Thoracic aorta (tissue), 2 donors: ENCODE data around the gene UBASH3B. TPM values are rescaled to one million over a fixed set of nuclear protein-coding genes. Genes with fewer than 3 reads are reported as not detected.

Experiments used
- ATAC-seq: fragments of 150-250 bp; one replicate; pipeline ENCODE4 v1.8.0; 2017; ENCODE audit warnings: low read depth; ENCODE audit not compliant: insufficient number of reproducible peaks, low FRiP score
- DNase-seq: peaks from one replicate; pipeline ENCODE4 v3.0.0-alpha.2; 2020; ENCODE audit warnings: low spot score
- H3K27ac ChIP-seq, 2 donors: fragments of 200-600 bp; sonication (generic); 1 replicate in 1 of 2; 2 replicates in 1 of 2; pipeline ENCODE4 v1.5.1; 2016; ENCODE audit warnings: mild to moderate bottlenecking in 2 of 2, moderate library complexity in 2 of 2
- H3K27me3 ChIP-seq: fragments of 200-600 bp; sonication (generic); replicated peaks from 2 replicates; pipeline ENCODE4 v1.6.0; 2016; ENCODE audit warnings: mild to moderate bottlenecking; ENCODE audit not compliant: insufficient read depth
- H3K36me3 ChIP-seq: fragments of 200-600 bp; sonication (generic); one replicate; pipeline ENCODE4 v1.5.1; 2016
- H3K4me1 ChIP-seq, 2 donors: fragments of 200-600 bp; sonication (generic); 1 replicate in 1 of 2; 2 replicates in 1 of 2; pipeline versions ENCODE4 v1.5.1 to v1.6.0; 2016; ENCODE audit warnings: low read depth in 2 of 2, mild to moderate bottlenecking in 1 of 2; ENCODE audit not compliant: control insufficient read depth in 1 of 2
- H3K4me3 ChIP-seq: fragments of 200-600 bp; sonication (generic); 2 replicates; pipeline ENCODE4 v1.5.1; 2016; ENCODE audit warnings: mild to moderate bottlenecking
- H3K9me3 ChIP-seq: fragments of 200-600 bp; sonication (generic); 2 replicates; pipeline ENCODE4 v1.5.1; 2016
- CTCF ChIP-seq: fragments of 200-600 bp; sonication (generic); IDR thresholded peaks from one replicate; pipeline ENCODE4 v1.5.1; 2019; ENCODE audit warnings: antibody characterized with exemption
- total RNA-seq, 2 donors: library from RNA; depleted of rRNA; stranded (reverse); fragments of >200 nt; gene quantifications; one replicate each; pipeline versions ENCODE4 v1.1.0 to v1.2.3, GENCODE V29; 2016

UBASH3B gene
- total RNA-seq, 2 donors from 2014 or later: 6.1 to 12.3 TPM

GRCh38 chr11:122791836-122792235 lies 136.3 kb downstream of the UBASH3B start:
- no peak overlapping the region for H3K4me3 ChIP-seq
- H3K9me3 ChIP-seq: no peaks in the 10 kb centered on the region
- H3K27me3 ChIP-seq: no peaks in the 10 kb centered on the region
- H3K36me3 ChIP-seq: no peaks in the 10 kb centered on the region
- ATAC-seq: no peak
- no peak for DNase-seq
- TF ChIP-seq CTCF: no peak
- H3K4me1 ChIP-seq: no peaks in the 10 kb centered on the region
- H3K27ac ChIP-seq: no peak overlapping the region

- H3K4me1 ChIP-seq: no peaks in the 10 kb centered on the region
- H3K9me3 ChIP-seq: no peaks in the 10 kb centered on the region
- no peaks in the 10 kb centered on the region for H3K36me3 ChIP-seq
- H3K27me3 ChIP-seq: no peaks in the 10 kb centered on the region
- H3K27ac ChIP-seq: no peak overlapping the region
- no peak for TF ChIP-seq CTCF
- ATAC-seq (no peak), DNase-seq (no peak)
- no peak overlapping the region for H3K4me3 ChIP-seq
Measured at GRCh38 chr11:122793515-122793914, 138.0 kb downstream of the UBASH3B start.

- no peak overlapping the region for H3K4me3 ChIP-seq
- no peak for TF ChIP-seq CTCF
- H3K27me3 ChIP-seq: no peaks in the 10 kb centered on the region
- DNase-seq (no peak), ATAC-seq (no peak)
- H3K36me3 ChIP-seq: no peaks in the 10 kb centered on the region
- no peak overlapping the region for H3K27ac ChIP-seq
- H3K4me1 ChIP-seq: no peaks in the 10 kb centered on the region
- H3K9me3 ChIP-seq: no peaks in the 10 kb centered on the region
Measured at GRCh38 chr11:122795307-122795706, 139.8 kb downstream of the UBASH3B start.

GRCh38 chr11:122796128-122796717 lies 140.7 kb downstream of the UBASH3B start:
- DNase-seq (no peak), ATAC-seq (no peak)
- no peaks in the 10 kb centered on the region for H3K4me1 ChIP-seq

GRCh38 chr11:122797651-122798050 lies 142.1 kb downstream of the UBASH3B start:
- H3K27ac ChIP-seq: no peak overlapping the region
- H3K36me3 ChIP-seq: no peaks in the 10 kb centered on the region
- ATAC-seq (no peak), DNase-seq (no peak)
- H3K9me3 ChIP-seq: no peaks in the 10 kb centered on the region
- H3K4me1 ChIP-seq: no peaks in the 10 kb centered on the region
- no peak overlapping the region for H3K4me3 ChIP-seq
- H3K27me3 ChIP-seq: no peaks in the 10 kb centered on the region
- TF ChIP-seq CTCF: no peak

More at GRCh38 chr11:122796128-122796717, 140.7 kb downstream of the UBASH3B start:
- TF ChIP-seq CTCF: peak; percentile 59
- H3K9me3 ChIP-seq: no peaks in the 10 kb centered on the region
- H3K4me3 ChIP-seq: no peak overlapping the region
- H3K36me3 ChIP-seq: no peaks in the 10 kb centered on the region
- H3K27me3 ChIP-seq: no peaks in the 10 kb centered on the region
- H3K27ac ChIP-seq: no peak overlapping the region
